Sigmoid colon (tissue), 4 donors: ENCODE results near the gene ESYT1.

Experiments used
- POLR2A ChIP-seq, 2 donors: fragments of 450-650 bp; IDR thresholded peaks; one replicate each; pipeline ENCODE4 v1.6.1; 2016; ENCODE audit warnings: antibody characterized with exemption in 2 of 2, mild to moderate bottlenecking in 2 of 2, moderate library complexity in 2 of 2
- POLR2AphosphoS5 ChIP-seq, 4 donors: sonication (generic); formaldehyde crosslinking; IDR thresholded peaks; one replicate each; pipeline ENCODE4 v1.6.1; 2017; ENCODE audit warnings: antibody characterized with exemption in 4 of 4
- TF ChIP-seq, protein P1 (sequence below), 4 experiments: fragments of 450-650 bp in 3 of 4; fragments of 200-600 bp in 1 of 4; IDR thresholded peaks; one replicate each; pipeline ENCODE4 v1.5.1; 2016 to 2019; ENCODE audit warnings: antibody characterized with exemption in 4 of 4, mild to moderate bottlenecking in 3 of 4, moderate library complexity in 2 of 4

DNA sequence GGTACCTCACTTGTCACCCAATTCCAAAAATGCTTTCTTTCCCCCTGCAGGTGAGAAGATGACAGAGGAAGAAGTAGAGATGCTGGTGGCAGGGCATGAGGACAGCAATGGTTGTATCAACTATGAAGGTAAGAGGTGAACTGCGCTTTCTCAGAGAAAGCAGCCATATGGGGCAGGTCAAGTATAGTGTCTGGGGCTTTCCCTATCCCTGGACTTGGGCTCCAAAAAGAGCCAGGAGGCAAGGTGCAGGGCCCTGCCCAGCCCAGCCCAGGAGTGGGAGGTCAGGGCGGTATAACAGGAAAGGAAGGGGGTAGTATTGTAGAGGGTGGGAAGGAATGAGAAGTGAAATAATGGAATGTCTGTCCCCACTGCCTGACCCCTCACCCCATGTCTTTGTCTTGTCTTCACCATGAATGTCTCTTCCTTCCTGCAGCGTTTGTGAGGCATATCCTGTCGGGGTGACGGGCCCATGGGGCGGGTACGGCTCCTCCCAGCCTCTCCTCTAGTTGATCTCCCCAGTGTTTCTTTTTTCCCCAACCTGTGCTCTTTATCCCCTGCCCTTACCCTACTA is 32.2 kb downstream of the ESYT1 start:
- TF ChIP-seq, protein P1, sequence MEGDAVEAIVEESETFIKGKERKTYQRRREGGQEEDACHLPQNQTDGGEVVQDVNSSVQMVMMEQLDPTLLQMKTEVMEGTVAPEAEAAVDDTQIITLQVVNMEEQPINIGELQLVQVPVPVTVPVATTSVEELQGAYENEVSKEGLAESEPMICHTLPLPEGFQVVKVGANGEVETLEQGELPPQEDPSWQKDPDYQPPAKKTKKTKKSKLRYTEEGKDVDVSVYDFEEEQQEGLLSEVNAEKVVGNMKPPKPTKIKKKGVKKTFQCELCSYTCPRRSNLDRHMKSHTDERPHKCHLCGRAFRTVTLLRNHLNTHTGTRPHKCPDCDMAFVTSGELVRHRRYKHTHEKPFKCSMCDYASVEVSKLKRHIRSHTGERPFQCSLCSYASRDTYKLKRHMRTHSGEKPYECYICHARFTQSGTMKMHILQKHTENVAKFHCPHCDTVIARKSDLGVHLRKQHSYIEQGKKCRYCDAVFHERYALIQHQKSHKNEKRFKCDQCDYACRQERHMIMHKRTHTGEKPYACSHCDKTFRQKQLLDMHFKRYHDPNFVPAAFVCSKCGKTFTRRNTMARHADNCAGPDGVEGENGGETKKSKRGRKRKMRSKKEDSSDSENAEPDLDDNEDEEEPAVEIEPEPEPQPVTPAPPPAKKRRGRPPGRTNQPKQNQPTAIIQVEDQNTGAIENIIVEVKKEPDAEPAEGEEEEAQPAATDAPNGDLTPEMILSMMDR (IDR thresholded peaks at IDR 0.05) = no peak
- no peak for TF ChIP-seq POLR2A (IDR thresholded peaks at IDR 0.05)
- TF ChIP-seq POLR2AphosphoS5 (IDR thresholded peaks at IDR 0.05) = peak in 3 of 4 donors; percentile 20 to 43 (median 26)
